H1 (cell line): ENCODE data around the gene DYNC2H1.

Experiments used
- ATF3 ChIP-seq: IDR thresholded peaks from 2 replicates; pipeline ENCODE4 v1.6.1; 2011; ENCODE audit warnings: low read depth, mild to moderate bottlenecking, low read length; ENCODE audit not compliant: insufficient read depth
- CTCF ChIP-seq, 3 experiments: IDR thresholded peaks; 1 replicate in 2 of 3; 2 replicates in 1 of 3; pipeline versions ENCODE4 v1.5.1 to v1.6.1; 2011; ENCODE audit warnings: low read length in 3 of 3, mild to moderate bottlenecking in 3 of 3, inconsistent platforms in 2 of 3, low read depth in 1 of 3, moderate library complexity in 1 of 3; ENCODE audit not compliant: insufficient read depth in 1 of 3; ENCODE audit errors: control extremely low read depth in 1 of 3
- EGR1 ChIP-seq: IDR thresholded peaks from 2 replicates; pipeline ENCODE4 v1.6.1; 2011; ENCODE audit warnings: low read depth, low read length, borderline replicate concordance
- EZH2 ChIP-seq: fragments of 200-600 bp; sonication (generic); IDR thresholded peaks from 2 replicates; pipeline ENCODE4 v1.7.1; 2012; ENCODE audit warnings: low read depth, mild to moderate bottlenecking, moderate library complexity, low read length, inconsistent platforms; ENCODE audit not compliant: severe bottlenecking
- POLR2A ChIP-seq, 2 experiments: IDR thresholded peaks; 1 replicate in 1 of 2; 2 replicates in 1 of 2; pipeline ENCODE4 v1.6.1; 2011; ENCODE audit warnings: low read depth in 2 of 2, low read length in 2 of 2, mild to moderate bottlenecking in 2 of 2; ENCODE audit errors: control extremely low read depth in 1 of 2
- POLR2AphosphoS5 ChIP-seq: IDR thresholded peaks from 2 replicates; pipeline ENCODE4 v1.6.1; 2011; ENCODE audit warnings: low read depth, low read length

- no peak for TF ChIP-seq EGR1
- no peak for TF ChIP-seq CTCF (IDR thresholded peaks at IDR 0.05; ENCODE audit: control extremely low read depth in 1 of 3, insufficient read depth in 1 of 3, low read depth in 1 of 3, low read length in 3 of 3)
- no peak for TF ChIP-seq EZH2
- TF ChIP-seq ATF3 = no peak
- TF ChIP-seq POLR2A (IDR thresholded peaks at IDR 0.05; ENCODE audit: control extremely low read depth in 1 of 2, low read depth in 2 of 2, low read length in 2 of 2) = no peak
- TF ChIP-seq POLR2AphosphoS5 = no peak
Measured at GRCh38 chr11:103396237-103396636, 287.0 kb downstream of the DYNC2H1 start.
